HepG2 (cell line): ENCODE measurements around the gene GLB1L.

Experiments used
- EP300 ChIP-seq, 3 experiments: sonication (generic) in 1 of 3; formaldehyde crosslinking in 1 of 3; IDR thresholded peaks; 2 replicates each; pipeline versions ENCODE4 v1.5.1 to v1.6.1; 2011 to 2020; ENCODE audit warnings: low read depth in 2 of 3, low read length in 2 of 3, borderline replicate concordance in 1 of 3, improper control_type of control experiment in 1 of 3, mild to moderate bottlenecking in 1 of 3, missing genetic modification reagents in 1 of 3, moderate library complexity in 1 of 3
- PPARG ChIP-seq: conservative IDR thresholded peaks from 2 replicates; pipeline ENCODE4 v1.6.1; 2016; ENCODE audit warnings: missing biosample characterization, missing genetic modification reagents
- RAD21 ChIP-seq: fragments of 450-650 bp; formaldehyde crosslinking; IDR thresholded peaks from 2 replicates; pipeline ENCODE4 v1.5.0; 2020; ENCODE audit warnings: mild to moderate bottlenecking
- RBM39 ChIP-seq: fragments of 200-400 bp; formaldehyde crosslinking; IDR thresholded peaks from one replicate; pipeline ENCODE4 v1.6.1; 2018; ENCODE audit warnings: antibody characterized with exemption, mild to moderate bottlenecking, low read depth, low read length; ENCODE audit not compliant: poor library complexity, severe bottlenecking
- RFX1 ChIP-seq: fragments of 450-650 bp; IDR thresholded peaks from 2 replicates; pipeline ENCODE4 v1.6.1; 2017
- TOPORS ChIP-seq: sonication (generic); formaldehyde crosslinking; IDR thresholded peaks from 2 replicates; pipeline ENCODE4 v1.8.0; 2023; ENCODE audit warnings: mild to moderate bottlenecking, missing genetic modification reagents
- ZNF256 ChIP-seq: sonication (generic); formaldehyde crosslinking; conservative IDR thresholded peaks from 2 replicates; pipeline ENCODE4 v1.4.0; 2020; ENCODE audit warnings: missing genetic modification reagents
- TF ChIP-seq, protein P1 (sequence below): sonication (generic); formaldehyde crosslinking; IDR thresholded peaks from 2 replicates; pipeline ENCODE4 v1.9.0; 2021; ENCODE audit warnings: missing genetic modification reagents, borderline replicate concordance
- TF ChIP-seq, protein P2 (sequence below): sonication (generic); formaldehyde crosslinking; IDR thresholded peaks from 2 replicates; pipeline ENCODE4 v1.5.0; 2020; ENCODE audit warnings: mild to moderate bottlenecking, missing genetic modification reagents, moderate library complexity

DNA sequence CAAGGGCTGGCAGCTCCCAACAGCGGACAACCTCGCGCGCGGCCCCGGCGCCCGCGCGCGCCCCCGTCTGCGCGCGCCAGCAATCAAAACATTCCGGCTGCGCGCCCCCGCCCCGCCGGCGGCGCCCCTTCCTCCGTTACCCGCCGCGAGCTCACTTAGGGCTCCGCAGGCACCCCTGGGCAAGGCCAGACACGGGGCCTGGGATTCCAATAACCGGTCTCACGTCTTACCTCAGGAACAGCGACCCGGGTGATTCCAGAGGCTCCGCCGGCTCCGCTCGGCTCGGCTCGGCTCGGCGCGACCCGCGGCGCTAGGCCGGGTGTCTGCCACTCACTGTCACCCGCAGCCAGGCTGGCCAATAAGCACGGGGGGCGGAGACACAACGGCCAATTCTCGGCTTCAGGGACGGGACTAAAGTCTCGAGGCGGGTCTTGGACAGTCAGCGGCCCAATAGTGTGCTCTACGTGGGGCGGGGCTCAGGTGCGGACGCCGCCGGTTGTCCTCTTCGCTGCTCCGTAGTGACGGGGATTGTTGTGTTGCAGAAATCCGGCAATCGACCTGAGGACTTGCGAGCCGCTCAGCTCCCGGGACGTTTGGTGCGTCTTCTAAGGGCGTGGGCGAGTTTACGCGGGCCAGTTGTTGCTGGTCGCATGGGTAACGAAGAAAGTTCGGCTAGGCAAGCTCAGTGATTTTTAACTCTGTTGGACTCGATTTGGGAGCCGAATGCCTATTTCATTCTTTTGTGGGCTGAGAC lies 15.8 kb downstream of the GLB1L start, which contains the start of the genes ANKZF1 and ATG9A:
- TF ChIP-seq ZNF256 (CRISPR knock-in tag): no peak; the same call in 1 of the 2 replicates
- TF ChIP-seq, protein P1, sequence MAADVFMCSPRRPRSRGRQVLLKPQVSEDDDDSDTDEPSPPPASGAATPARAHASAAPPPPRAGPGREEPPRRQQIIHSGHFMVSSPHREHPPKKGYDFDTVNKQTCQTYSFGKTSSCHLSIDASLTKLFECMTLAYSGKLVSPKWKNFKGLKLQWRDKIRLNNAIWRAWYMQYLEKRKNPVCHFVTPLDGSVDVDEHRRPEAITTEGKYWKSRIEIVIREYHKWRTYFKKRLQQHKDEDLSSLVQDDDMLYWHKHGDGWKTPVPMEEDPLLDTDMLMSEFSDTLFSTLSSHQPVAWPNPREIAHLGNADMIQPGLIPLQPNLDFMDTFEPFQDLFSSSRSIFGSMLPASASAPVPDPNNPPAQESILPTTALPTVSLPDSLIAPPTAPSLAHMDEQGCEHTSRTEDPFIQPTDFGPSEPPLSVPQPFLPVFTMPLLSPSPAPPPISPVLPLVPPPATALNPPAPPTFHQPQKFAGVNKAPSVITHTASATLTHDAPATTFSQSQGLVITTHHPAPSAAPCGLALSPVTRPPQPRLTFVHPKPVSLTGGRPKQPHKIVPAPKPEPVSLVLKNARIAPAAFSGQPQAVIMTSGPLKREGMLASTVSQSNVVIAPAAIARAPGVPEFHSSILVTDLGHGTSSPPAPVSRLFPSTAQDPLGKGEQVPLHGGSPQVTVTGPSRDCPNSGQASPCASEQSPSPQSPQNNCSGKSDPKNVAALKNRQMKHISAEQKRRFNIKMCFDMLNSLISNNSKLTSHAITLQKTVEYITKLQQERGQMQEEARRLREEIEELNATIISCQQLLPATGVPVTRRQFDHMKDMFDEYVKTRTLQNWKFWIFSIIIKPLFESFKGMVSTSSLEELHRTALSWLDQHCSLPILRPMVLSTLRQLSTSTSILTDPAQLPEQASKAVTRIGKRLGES (CRISPR knock-in tag): peak; percentile 28; the same call in 1 of the 2 replicates
- no peak; the same call in 1 of the 2 replicates for TF ChIP-seq RFX1
- TF ChIP-seq RBM39: peak; percentile 20
- TF ChIP-seq RAD21 (CRISPR knock-in tag): peak; percentile 73
- TF ChIP-seq, protein P2, sequence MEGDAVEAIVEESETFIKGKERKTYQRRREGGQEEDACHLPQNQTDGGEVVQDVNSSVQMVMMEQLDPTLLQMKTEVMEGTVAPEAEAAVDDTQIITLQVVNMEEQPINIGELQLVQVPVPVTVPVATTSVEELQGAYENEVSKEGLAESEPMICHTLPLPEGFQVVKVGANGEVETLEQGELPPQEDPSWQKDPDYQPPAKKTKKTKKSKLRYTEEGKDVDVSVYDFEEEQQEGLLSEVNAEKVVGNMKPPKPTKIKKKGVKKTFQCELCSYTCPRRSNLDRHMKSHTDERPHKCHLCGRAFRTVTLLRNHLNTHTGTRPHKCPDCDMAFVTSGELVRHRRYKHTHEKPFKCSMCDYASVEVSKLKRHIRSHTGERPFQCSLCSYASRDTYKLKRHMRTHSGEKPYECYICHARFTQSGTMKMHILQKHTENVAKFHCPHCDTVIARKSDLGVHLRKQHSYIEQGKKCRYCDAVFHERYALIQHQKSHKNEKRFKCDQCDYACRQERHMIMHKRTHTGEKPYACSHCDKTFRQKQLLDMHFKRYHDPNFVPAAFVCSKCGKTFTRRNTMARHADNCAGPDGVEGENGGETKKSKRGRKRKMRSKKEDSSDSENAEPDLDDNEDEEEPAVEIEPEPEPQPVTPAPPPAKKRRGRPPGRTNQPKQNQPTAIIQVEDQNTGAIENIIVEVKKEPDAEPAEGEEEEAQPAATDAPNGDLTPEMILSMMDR (CRISPR knock-in tag): peak; percentile 9; the same call in 1 of the 2 replicates
- no peak for TF ChIP-seq PPARG
- TF ChIP-seq TOPORS (CRISPR knock-in tag): peak; percentile 58
- TF ChIP-seq EP300 (IDR thresholded peaks at IDR 0.05; ENCODE audit: low read depth in 2 of 2, low read length in 2 of 2): peak; percentile 20 to 21; a peak in 3 of 4 replicates
- no peak for TF ChIP-seq EP300 (CRISPR knock-in tag; IDR thresholded peaks at IDR 0.05; ENCODE audit: borderline replicate concordance)
